Type B pancreatic cell (in vitro differentiated cells): ENCODE results near the gene NDUFV2. TPM values are rescaled to one million over a fixed set of nuclear protein-coding genes. Genes with fewer than 3 reads are reported as not detected.

ENCODE experiments used
- DNase-seq: peaks from one replicate; pipeline ENCODE4 v3.0.0; 2021; ENCODE audit warnings: mixed read lengths; ENCODE audit not compliant: unreplicated experiment; ENCODE audit errors: extremely low spot score
- H3K27ac Mint-ChIP-seq: 2 replicates; pipeline ENCODE4 v1.8.0; 2021; ENCODE audit warnings: mild to moderate bottlenecking, mixed read lengths
- H3K27me3 Mint-ChIP-seq: 2 replicates; pipeline ENCODE4 v1.8.0; 2021; ENCODE audit warnings: mixed read lengths
- H3K36me3 Mint-ChIP-seq: 2 replicates; pipeline ENCODE4 v1.8.0; 2021; ENCODE audit warnings: mixed read lengths
- H3K4me1 Mint-ChIP-seq: one replicate; pipeline ENCODE4 v1.8.0; 2021; ENCODE audit warnings: mixed read lengths; ENCODE audit not compliant: unreplicated experiment
- H3K4me3 Mint-ChIP-seq: 2 replicates; pipeline ENCODE4 v1.8.0; 2021; ENCODE audit warnings: mild to moderate bottlenecking, mixed read lengths
- H3K9me3 Mint-ChIP-seq: 2 replicates; pipeline ENCODE4 v1.8.0; 2021; ENCODE audit warnings: mixed read lengths
- CTCF ChIP-seq: fragments of 200-600 bp; sonication (generic); conservative IDR thresholded peaks from 2 replicates; pipeline ENCODE4 v1.5.0; 2021; ENCODE audit warnings: antibody characterized with exemption, mild to moderate bottlenecking
- total RNA-seq: library from RNA; stranded (reverse); gene quantifications from 2 replicates; pipeline ENCODE4 v1.2.1, GENCODE V29; 2021; ENCODE audit warnings: low replicate concordance

NDUFV2 gene
- total RNA-seq, 1 donor from 2014 or later = 135 TPM

DNA sequence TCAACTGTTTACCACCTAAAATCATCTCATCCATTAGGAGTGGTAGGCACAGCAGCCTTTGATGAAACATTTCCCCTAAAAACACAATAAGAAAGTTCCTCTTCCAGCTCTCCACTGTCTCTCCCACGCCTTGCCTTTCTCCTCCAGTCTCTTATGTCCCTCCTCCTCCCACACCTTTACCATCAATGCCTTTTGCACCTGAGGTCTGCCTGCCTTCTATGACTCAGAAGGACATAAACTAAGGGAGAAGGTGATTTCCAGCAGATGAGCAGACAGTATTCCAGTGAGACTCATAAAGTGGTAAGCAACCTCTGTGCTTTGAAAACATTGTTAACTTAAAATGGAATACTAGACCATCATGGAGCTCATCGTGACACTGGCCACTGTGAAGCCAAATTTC is 34.2 kb upstream of the NDUFV2 start:
- DNase-seq = no peak
- Mint-ChIP-seq H3K27ac (no peak overlapping the region), H3K4me3 (no peak overlapping the region), H3K4me1 (peaks cover 7% of the 10 kb centered on the region), H3K9me3 (no peaks in the 10 kb centered on the region), H3K36me3 (no peaks in the 10 kb centered on the region), H3K27me3 (no peaks in the 10 kb centered on the region)
- TF ChIP-seq CTCF = no peak

GRCh38 chr18:9069601-9070000 is 32.9 kb upstream of the NDUFV2 start:
- H3K4me3 Mint-ChIP-seq = no peak overlapping the region
- DNase-seq = no peak
- H3K36me3 Mint-ChIP-seq = no peaks in the 10 kb centered on the region
- H3K27ac Mint-ChIP-seq = no peak overlapping the region
- H3K4me1 Mint-ChIP-seq = peaks cover 12% of the 10 kb centered on the region
- no peaks in the 10 kb centered on the region for H3K27me3 Mint-ChIP-seq
- no peaks in the 10 kb centered on the region for H3K9me3 Mint-ChIP-seq
- TF ChIP-seq CTCF = no peak

- Mint-ChIP-seq H3K9me3 (no peaks in the 10 kb centered on the region), H3K4me1 (peaks cover 12% of the 10 kb centered on the region), H3K4me3 (no peak overlapping the region), H3K36me3 (no peaks in the 10 kb centered on the region), H3K27ac (no peak overlapping the region), H3K27me3 (no peaks in the 10 kb centered on the region)
- no peak for TF ChIP-seq CTCF
- DNase-seq = no peak
Observed at GRCh38 chr18:9070212-9070611, 32.3 kb upstream of the NDUFV2 start.

DNA sequence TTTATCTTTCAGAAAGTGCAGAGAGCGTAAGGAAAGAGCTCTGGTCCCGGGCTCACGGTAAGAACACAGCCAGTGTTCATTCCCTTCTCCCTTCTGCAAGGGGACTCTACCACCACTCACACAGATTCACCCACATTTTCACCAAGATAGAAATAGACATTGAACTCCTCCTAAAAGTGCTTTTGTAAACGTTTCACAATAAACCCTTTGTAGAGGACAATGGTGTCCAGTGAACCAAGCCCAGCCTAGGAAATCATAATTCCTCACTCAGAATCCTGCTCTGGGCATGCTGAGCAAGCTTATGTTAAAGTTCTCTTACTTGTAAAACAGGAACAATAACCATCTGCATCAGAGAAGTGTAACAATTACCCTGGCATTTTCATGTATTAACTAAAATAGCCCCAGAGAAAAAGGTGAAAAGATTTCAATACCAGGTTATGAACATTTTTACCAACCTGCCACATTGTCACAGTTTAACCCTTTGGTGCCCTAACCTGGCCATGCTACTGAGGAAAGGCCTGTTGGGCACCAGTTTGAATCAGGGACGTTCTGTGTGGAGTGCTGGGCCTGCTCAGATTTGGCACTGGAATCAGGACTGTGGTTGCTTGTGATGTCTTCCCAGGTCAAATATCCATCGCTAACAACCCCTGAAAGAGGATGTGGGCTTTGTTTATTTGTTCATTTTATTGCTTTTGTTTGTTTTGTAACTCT is 22.5 kb upstream of the NDUFV2 start:
- H3K36me3 Mint-ChIP-seq = no peaks in the 10 kb centered on the region
- no peaks in the 10 kb centered on the region for H3K27me3 Mint-ChIP-seq
- no peaks in the 10 kb centered on the region for H3K9me3 Mint-ChIP-seq
- peaks cover 18% of the 10 kb centered on the region for H3K4me1 Mint-ChIP-seq
- no peak overlapping the region for H3K4me3 Mint-ChIP-seq
- no peak for DNase-seq
- TF ChIP-seq CTCF = no peak
- H3K27ac Mint-ChIP-seq = peak overlapping the region; percentile 30

GRCh38 chr18:9081940-9082339 is 20.6 kb upstream of the NDUFV2 start:
- no peak overlapping the region for H3K27ac Mint-ChIP-seq
- H3K27me3 Mint-ChIP-seq = no peaks in the 10 kb centered on the region
- no peak overlapping the region for H3K4me3 Mint-ChIP-seq
- TF ChIP-seq CTCF = no peak
- no peak for DNase-seq
- H3K36me3 Mint-ChIP-seq = no peaks in the 10 kb centered on the region
- H3K4me1 Mint-ChIP-seq = peaks cover 18% of the 10 kb centered on the region
- no peaks in the 10 kb centered on the region for H3K9me3 Mint-ChIP-seq
